Esophagus muscularis mucosa (tissue), 3 donors: ENCODE data around the gene FOXG1.

Experiments used
- POLR2A ChIP-seq: fragments of 450-650 bp; IDR thresholded peaks from one replicate; pipeline ENCODE4 v1.6.1; 2017; ENCODE audit warnings: antibody characterized with exemption, moderate library complexity, mild to moderate bottlenecking, low read depth
- TF ChIP-seq, protein P1 (sequence below), 3 experiments: fragments of 200-600 bp in 2 of 3; fragments of 450-650 bp in 1 of 3; sonication (generic) in 2 of 3; IDR thresholded peaks; one replicate each; pipeline ENCODE4 v1.5.1; 2017 to 2019; ENCODE audit warnings: antibody characterized with exemption in 3 of 3, mild to moderate bottlenecking in 2 of 3, moderate library complexity in 1 of 3

DNA sequence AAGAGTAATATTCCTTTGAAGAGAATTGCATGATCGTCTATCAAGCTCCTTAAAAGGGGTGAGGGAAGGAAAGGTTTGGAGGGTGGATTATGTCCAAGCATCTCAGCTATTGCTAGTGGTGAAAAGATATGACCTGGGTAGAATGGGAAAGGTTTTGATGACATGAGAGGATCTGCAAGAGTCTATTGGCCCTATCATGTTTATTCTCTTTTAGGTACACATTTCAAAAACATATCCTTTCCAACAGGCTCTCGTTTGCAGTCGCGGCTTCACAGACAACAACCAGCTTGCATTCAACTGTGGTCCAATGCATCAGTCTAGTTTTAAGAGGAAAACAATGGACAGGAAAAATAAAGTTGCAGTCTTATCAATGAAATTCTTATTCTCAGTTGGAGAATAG lies 17.1 kb downstream of the FOXG1 start:
- TF ChIP-seq POLR2A: no peak
- TF ChIP-seq, protein P1, sequence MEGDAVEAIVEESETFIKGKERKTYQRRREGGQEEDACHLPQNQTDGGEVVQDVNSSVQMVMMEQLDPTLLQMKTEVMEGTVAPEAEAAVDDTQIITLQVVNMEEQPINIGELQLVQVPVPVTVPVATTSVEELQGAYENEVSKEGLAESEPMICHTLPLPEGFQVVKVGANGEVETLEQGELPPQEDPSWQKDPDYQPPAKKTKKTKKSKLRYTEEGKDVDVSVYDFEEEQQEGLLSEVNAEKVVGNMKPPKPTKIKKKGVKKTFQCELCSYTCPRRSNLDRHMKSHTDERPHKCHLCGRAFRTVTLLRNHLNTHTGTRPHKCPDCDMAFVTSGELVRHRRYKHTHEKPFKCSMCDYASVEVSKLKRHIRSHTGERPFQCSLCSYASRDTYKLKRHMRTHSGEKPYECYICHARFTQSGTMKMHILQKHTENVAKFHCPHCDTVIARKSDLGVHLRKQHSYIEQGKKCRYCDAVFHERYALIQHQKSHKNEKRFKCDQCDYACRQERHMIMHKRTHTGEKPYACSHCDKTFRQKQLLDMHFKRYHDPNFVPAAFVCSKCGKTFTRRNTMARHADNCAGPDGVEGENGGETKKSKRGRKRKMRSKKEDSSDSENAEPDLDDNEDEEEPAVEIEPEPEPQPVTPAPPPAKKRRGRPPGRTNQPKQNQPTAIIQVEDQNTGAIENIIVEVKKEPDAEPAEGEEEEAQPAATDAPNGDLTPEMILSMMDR (IDR thresholded peaks at IDR 0.05): no peak
